PC-3 (cell line): ENCODE measurements around the gene RMDN3. TPM values are rescaled to one million over a fixed set of nuclear protein-coding genes. Genes with fewer than 3 reads are reported as not detected.

Experiments used
- ATAC-seq: fragments of 200-7000 bp; cut with Tn5 transposase; 2 replicates; pipeline ENCODE4 v1.9.1; 2020; ENCODE audit warnings: mild to moderate bottlenecking, moderate library complexity
- BruUV-seq: library from RNA; stranded (reverse); fragments of 400-500 nt; replicated peaks from 2 replicates; lab custom pipeline; 2021; lab: Mats Ljungman, UMichigan
- CTCF ChIA-PET: fragments of 300-600 bp; sonication (Branson Sonifier 250); formaldehyde crosslinking; loops from one replicate; lab custom pipeline; 2022; ENCODE audit warnings: antibody characterized with exemption; lab: Charles Lee
- POLR2A ChIA-PET: fragments of 300-600 bp; sonication (Branson Sonifier 250); formaldehyde crosslinking; loops from one replicate; lab custom pipeline; 2022; ENCODE audit warnings: antibody characterized with exemption; ENCODE audit not compliant: unreplicated experiment; lab: Charles Lee
- DNase-seq: peaks from one replicate; pipeline ENCODE4 v3.0.0-alpha.2; 2015
- H2AFZ ChIP-seq: fragments of 300-600 bp; sonication (generic); 2 replicates; pipeline ENCODE4 v1.6.0; 2016; ENCODE audit warnings: antibody characterized with exemption, low read length
- H3F3A ChIP-seq: fragments of 300-600 bp; sonication (generic); one replicate; pipeline ENCODE4 v1.6.0; 2017; ENCODE audit warnings: antibody characterized with exemption, low read length, control low read depth, mild to moderate bottlenecking; ENCODE audit not compliant: unreplicated experiment
- H3K27ac ChIP-seq: fragments of 300-600 bp; sonication (generic); 2 replicates; pipeline ENCODE4 v1.5.1; 2016; ENCODE audit warnings: mild to moderate bottlenecking, low read length
- H3K27me3 ChIP-seq: fragments of 300-600 bp; sonication (generic); 2 replicates; pipeline ENCODE4 v1.6.1; 2016; ENCODE audit warnings: low read length, mixed read lengths
- H3K36me3 ChIP-seq: fragments of 300-600 bp; sonication (generic); 2 replicates; pipeline ENCODE4 v1.6.1; 2016; ENCODE audit warnings: low read depth, mixed run types, low read length, mixed read lengths
- H3K4me1 ChIP-seq: fragments of 300-600 bp; sonication (generic); 2 replicates; pipeline ENCODE4 v1.5.1; 2016; ENCODE audit warnings: low read length; ENCODE audit not compliant: insufficient read depth
- H3K4me2 ChIP-seq: fragments of 300-600 bp; sonication (generic); 2 replicates; pipeline ENCODE4 v1.6.0; 2016; ENCODE audit warnings: low read length
- H3K4me3 ChIP-seq: fragments of 300-600 bp; sonication (generic); 2 replicates; pipeline ENCODE4 v1.5.1; 2016; ENCODE audit warnings: mild to moderate bottlenecking, low read length, mixed read lengths
- H3K79me2 ChIP-seq: fragments of 300-600 bp; sonication (generic); 2 replicates; pipeline ENCODE4 v1.6.1; 2017; ENCODE audit warnings: low read length, mixed read lengths
- H3K9ac ChIP-seq: fragments of 300-600 bp; sonication (generic); 2 replicates; pipeline ENCODE4 v1.6.0; 2016; ENCODE audit warnings: mild to moderate bottlenecking, low read length
- H3K9me2 ChIP-seq: fragments of 300-600 bp; sonication (generic); replicated peaks from 2 replicates; pipeline ENCODE4 v1.6.1; 2016; ENCODE audit warnings: mixed run types, low read length, mixed read lengths
- H3K9me3 ChIP-seq: fragments of 300-600 bp; sonication (generic); 2 replicates; pipeline ENCODE4 v1.6.1; 2016; ENCODE audit warnings: low read length, mixed read lengths
- H4K20me1 ChIP-seq: fragments of 300-600 bp; sonication (generic); 2 replicates; pipeline ENCODE4 v1.6.1; 2016; ENCODE audit warnings: low read length, mixed read lengths
- CTCF ChIP-seq: fragments of 300-600 bp; sonication (generic); conservative IDR thresholded peaks from 2 replicates; pipeline ENCODE4 v1.5.1; 2017; ENCODE audit warnings: antibody characterized with exemption, low read depth, mild to moderate bottlenecking, low read length
- EZH2 ChIP-seq: fragments of 300-600 bp; sonication (generic); IDR thresholded peaks from one replicate; pipeline ENCODE4 v1.6.1; 2017; ENCODE audit warnings: antibody characterized with exemption, mild to moderate bottlenecking, low read length; ENCODE audit not compliant: unreplicated experiment
- EZH2phosphoT487 ChIP-seq: fragments of 300-600 bp; sonication (generic); IDR thresholded peaks from 2 replicates; pipeline ENCODE4 v1.6.1; 2018; ENCODE audit warnings: mild to moderate bottlenecking, antibody characterized with exemption, low read length, borderline replicate concordance
- intact Hi-C: fragments of 100-400 bp; cut with micrococcal nuclease; formaldehyde crosslinking; loops from 2 replicates; pipeline ENCODE4 v1.9.0; 2023
- total RNA-seq: library from RNA; depleted of rRNA; stranded (reverse); fragments of >200 nt; gene quantifications from 2 replicates; pipeline ENCODE4 v1.2.3, GENCODE V29; 2014

RMDN3 gene
- total RNA-seq, 1 experiment from 2014 or later, result 21.4 TPM

GRCh38 chr15:40770147-40770721, 15.2 kb upstream of the RMDN3 start:
- Histone ChIP-seq H3K4me2 (peak overlapping the region; percentile 73), H3K36me3 (peaks cover 9% of the 10 kb centered on the region; the same call in 1 of the 2 replicates), H3K4me3 (peak overlapping the region; percentile 33; the same call in 1 of the 2 replicates), H3K27me3 (no peaks in the 10 kb centered on the region), H3F3A (no peaks in the 10 kb centered on the region), H3K9me2 (no peaks in the 10 kb centered on the region), H3K9me3 (no peaks in the 10 kb centered on the region), H3K4me1 (peaks cover 39% of the 10 kb centered on the region), H2AFZ (peak overlapping the region; percentile 53; the same call in 1 of the 2 replicates), H3K27ac (peak overlapping the region; percentile 77), H4K20me1 (no peaks in the 10 kb centered on the region), H3K79me2 (no peaks in the 10 kb centered on the region), H3K9ac (peak overlapping the region; percentile 18)
- DNase-seq (no peak), ATAC-seq (no peak; the same call in none of the 2 replicates)
- intact Hi-C loops, result no loop called here
- ChIA-PET CTCF (interaction anchor here (0.6 to 1.4 kb wide), 2 partner anchors 20 to 23 kb away, joined by 3 to 9 read pairs; no protein-coding TSS in a partner anchor), POLR2A (no interaction called here)
- BruUV-seq, result TSS peak; percentile 27
- TF ChIP-seq EZH2 (no peak), CTCF (no peak), EZH2phosphoT487 (no peak)

DNA sequence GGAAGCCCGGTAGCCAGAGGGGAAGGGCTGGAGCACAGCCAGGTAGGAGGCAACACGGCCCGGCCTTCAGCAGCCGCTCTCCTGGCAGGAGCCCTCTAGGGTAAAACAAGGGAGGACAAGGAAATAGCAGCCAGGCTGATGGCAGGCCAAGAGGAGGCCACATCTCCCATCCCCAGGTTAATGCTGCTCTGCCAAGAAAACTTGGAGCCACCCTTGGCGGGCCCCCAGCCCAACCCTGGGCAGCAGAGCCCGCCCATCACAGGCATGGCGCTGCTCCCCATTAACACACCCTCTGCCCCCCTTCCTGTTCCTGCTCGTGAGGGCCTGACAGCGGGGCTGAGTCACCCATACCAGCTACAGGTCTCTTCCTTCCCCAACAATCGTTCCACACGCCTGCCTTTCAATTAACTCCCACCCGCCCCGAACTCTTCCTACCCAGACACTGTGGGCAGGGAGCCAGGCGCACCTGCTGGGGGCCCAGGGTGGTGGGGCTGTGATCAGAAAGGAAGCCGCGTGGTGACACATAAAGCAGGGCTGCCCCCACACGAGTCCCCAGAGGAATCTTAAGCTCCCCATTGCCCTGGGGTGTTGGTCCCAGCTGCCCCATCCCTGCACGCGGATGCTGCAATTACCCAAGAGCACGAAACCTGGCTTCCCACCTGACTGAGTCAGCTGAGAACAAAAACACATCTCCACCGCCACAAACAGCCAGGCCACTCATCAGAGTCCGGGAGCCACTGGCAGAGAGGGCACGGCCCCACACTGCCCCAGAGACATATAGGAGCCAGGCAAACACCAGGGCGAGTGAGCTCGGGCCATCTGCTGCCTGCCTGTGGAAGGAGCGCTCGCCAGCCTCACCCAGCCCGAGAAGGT, 14.5 kb upstream of the RMDN3 start, which contains the start of gene C15orf62:
C15orf62 (plus strand) TSS at position 707 of the 873 bp plus-strand sequence. CDS start 516 bp downstream, outside the sequence.
- intact Hi-C loops, result no loop called here
- Histone ChIP-seq H3K9ac (peak within 1 kb of the TSS; percentile 34), H3K4me2 (peak within 1 kb of the TSS; percentile 73), H3K79me2 (no peaks in the 10 kb centered on the region), H3K9me3 (no peaks in the 10 kb centered on the region), H3K4me1 (peaks cover 46% of the 10 kb centered on the region), H3K4me3 (peak within 1 kb of the TSS; percentile 33; the same call in 1 of the 2 replicates), H3F3A (no peaks in the 10 kb centered on the region), H3K27ac (peak within 1 kb of the TSS; percentile 77), H3K9me2 (no peaks in the 10 kb centered on the region), H3K36me3 (peaks cover 5% of the 10 kb centered on the region; the same call in 1 of the 2 replicates), H3K27me3 (no peaks in the 10 kb centered on the region), H2AFZ (peak within 1 kb of the TSS; percentile 53), H4K20me1 (no peaks in the 10 kb centered on the region)
- DNase-seq (peak; percentile 84), ATAC-seq (peak; percentile 77)
- ChIA-PET CTCF (interaction anchor here (1.4 kb wide), 1 partner anchor 22 kb away, joined by 9 read pairs; no protein-coding TSS in a partner anchor), POLR2A (interaction anchor here (0.6 to 0.7 kb wide), 2 partner anchors 63 to 124 kb away, joined by 3 to 4 read pairs; no protein-coding TSS in a partner anchor)
- BruUV-seq, result no TSS peak
- no peak for TF ChIP-seq EZH2
